Heart right ventricle (tissue), 16 donors: ENCODE data around the gene STEEP1. TPM values are rescaled to one million over a fixed set of nuclear protein-coding genes. Genes with fewer than 3 reads are reported as not detected.

ENCODE experiments used
- ATAC-seq, 8 donors: fragments of 200-7000 bp; cut with Tn5 transposase; one replicate each; pipeline ENCODE4 v1.9.1; 2020; ENCODE audit warnings: mild to moderate bottlenecking in 8 of 8, moderate library complexity in 8 of 8, moderate number of reproducible peaks in 1 of 8
- DNase-seq, 2 donors: peaks; one replicate each; pipeline ENCODE4 v3.0.0-alpha.2; 2020
- H3K27ac ChIP-seq, 10 donors: fragments of 200-600 bp; sonication (generic) in 2 of 10; one replicate each; pipeline versions ENCODE4 v1.5.0 to v1.8.0; 2020 to 2022; ENCODE audit warnings: mild to moderate bottlenecking in 3 of 10
- H3K27me3 ChIP-seq, 7 donors: fragments of 200-600 bp; one replicate each; pipeline ENCODE4 v1.8.0; 2021 to 2022; ENCODE audit warnings: mild to moderate bottlenecking in 2 of 7
- H3K36me3 ChIP-seq, 9 donors: fragments of 200-600 bp; sonication (generic) in 1 of 9; one replicate each; pipeline versions ENCODE4 v1.5.0 to v1.8.0; 2020 to 2022; ENCODE audit warnings: mild to moderate bottlenecking in 2 of 9
- H3K4me1 ChIP-seq, 9 donors: fragments of 200-600 bp; sonication (generic) in 1 of 9; one replicate each; pipeline versions ENCODE4 v1.5.0 to v1.8.0; 2020 to 2022; ENCODE audit warnings: mild to moderate bottlenecking in 4 of 9
- H3K4me3 ChIP-seq, 10 donors: fragments of 200-600 bp; sonication (generic) in 2 of 10; one replicate each; pipeline versions ENCODE4 v1.5.0 to v1.8.0; 2020 to 2022; ENCODE audit warnings: mild to moderate bottlenecking in 7 of 10, moderate library complexity in 2 of 10
- H3K9me3 ChIP-seq, 11 donors: fragments of 200-600 bp in 10 of 11; sonication (generic) in 2 of 11; one replicate each; pipeline versions ENCODE4 v1.5.0 to v1.8.0; 2013 to 2022; ENCODE audit warnings: mild to moderate bottlenecking in 2 of 11, control low read depth in 1 of 11, moderate library complexity in 1 of 11
- CTCF ChIP-seq, 9 donors: fragments of 200-600 bp; sonication (generic) in 2 of 9; IDR thresholded peaks; one replicate each; pipeline versions ENCODE4 v1.5.0 to v1.8.0; 2021 to 2022; ENCODE audit warnings: antibody characterized with exemption in 9 of 9, mild to moderate bottlenecking in 5 of 9, moderate library complexity in 1 of 9
- WGBS, 2 donors: extraction: QIAGEN DNeasy Blood & Tissue Kit; methylation state at CpG; one replicate each; pipeline ENCODE4 v1.1.7; 2013; ENCODE audit warnings: inconsistent platforms in 1 of 2; 5-methylcytosine and 5-hydroxymethylcytosine counted together
- intact Hi-C, 10 donors: fragments of 100-400 bp; cut with DNase I; formaldehyde crosslinking; loops; one replicate each; pipeline versions ENCODE4 v1.11.1 to v1.14.2; 2022
- polyA plus RNA-seq, 2 donors: library from polyadenylated mRNA; stranded (reverse); fragments of 200-250 nt; gene quantifications; one replicate each; pipeline ENCODE4 v1.2.3, GENCODE V29; 2013
- total RNA-seq, 10 donors: library from RNA; stranded (reverse); fragmentation: NEBNext Ultra II Directional in 3 of 10; extraction: Animal tissue kit (Norgen Biotek cat#: 25700) in 3 of 10; gene quantifications; one replicate each; pipeline versions ENCODE4 v1.2.1 to v1.2.4, GENCODE V29; 2021 to 2023
- donor health status: Arrhythmogenic right ventricular cardiomyopathy.
- donor health status: ischemic (EF 13 %, LVEDD 7.1; RV severe dilation, severe dysfunction).
- donor health status: healthy with polysubstance abuse.
- donor health status: DM: no; HTN: yes; CAD: no.
- donor health status: DM: no; HTN: no; CAD: no.
- donor health status: ischemic (EF 25% LVEDD 6.9; RV normal size, moderate dysfunction).
- donor health status: ischemic (EF 25% LVEDD 5.7; RV mildly dilated, moderate dysfunction).
- donor health status: healthy.
- donor health status: DM: yes; HTN: yes; CAD: no.
- donor health status: Ischemic cardiomyopathy.
- donor health status: ischemic (EF 35%, LVEDD 5.7; RV mildly dilated, moderate dysfunction).
- donor health status: nonischemic (EF 11% LVEDD 7.7; RV severe dilation, severe dysfunction).
- donor health status: DM: yes; HTN: yes; CAD: no.
- donor health status: PGD.
- donor health status: ischemic (EF 29% LVEDD 5.4; RV normal size, mild dysfunction).
- donor health status: nonischemic (EF 23%, LVEDD 6.1; RV moderate dilation, normal function).

STEEP1 gene
- total and polyA plus RNA-seq, 12 donors: 2.7 to 24.0 (median 18.6) TPM

GRCh38 chrX:119605464-119606279, 40.5 kb upstream of the STEEP1 start:
- H3K27ac ChIP-seq: peak overlapping the region; percentile 69 to 94 (median 91)
- no peak for TF ChIP-seq CTCF (IDR thresholded peaks at IDR 0.05)
- no peaks in the 10 kb centered on the region for H3K9me3 ChIP-seq
- H3K4me3 ChIP-seq: peak overlapping the region; percentile 60 to 84 (median 68)
- H3K4me1 ChIP-seq: peaks cover 0 to 8% (median 0%) of the 10 kb centered on the region in 9 donors
- peaks cover 0 to 7% (median 0%) of the 10 kb centered on the region in 9 donors for H3K36me3 ChIP-seq
- ATAC-seq: peak; percentile 56 to 82 (median 66)
- peak; percentile 25 to 27 for DNase-seq
- peaks cover 0 to 9% (median 0%) of the 10 kb centered on the region in 7 donors for H3K27me3 ChIP-seq
- WGBS, 2 donors: 0% methylated on average over 25 to 64 of the region's 68 CpGs
- intact Hi-C loops: loop anchor here in 1 of 10 donors (5.0 kb wide), 1 partner anchor 127 kb away; no protein-coding TSS in a partner anchor

- ATAC-seq (peak in 1 of 8 donors; percentile 5), DNase-seq (no peak)
- WGBS, 2 donors: 24 to 37% methylated on average over 16 to 17 of the region's 17 CpGs
- TF ChIP-seq CTCF (IDR thresholded peaks at IDR 0.05): no peak
- intact Hi-C loops: loop anchor here in 1 of 10 donors (5.0 kb wide), 1 partner anchor 127 kb away; no protein-coding TSS in a partner anchor
- peaks cover 0 to 8% (median 0%) of the 10 kb centered on the region in 9 donors for H3K4me1 ChIP-seq
- peaks cover 0 to 8% (median 0%) of the 10 kb centered on the region in 9 donors for H3K36me3 ChIP-seq
- H3K4me3 ChIP-seq: peak overlapping the region in 9 of 10 donors; percentile 60 to 84 (median 71)
- peaks cover 0 to 9% (median 0%) of the 10 kb centered on the region in 7 donors for H3K27me3 ChIP-seq
- no peaks in the 10 kb centered on the region for H3K9me3 ChIP-seq
- peak overlapping the region in 3 of 10 donors; percentile 92 to 94 (median 94) for H3K27ac ChIP-seq
Measured at GRCh38 chrX:119604766-119605463, 39.7 kb upstream of the STEEP1 start.

- Histone ChIP-seq H3K36me3 (peaks cover 0 to 8% (median 0%) of the 10 kb centered on the region in 9 donors), H3K4me3 (no peak overlapping the region), H3K27me3 (no peaks in the 10 kb centered on the region), H3K4me1 (peaks cover 0 to 8% (median 0%) of the 10 kb centered on the region in 9 donors), H3K9me3 (no peaks in the 10 kb centered on the region), H3K27ac (no peak overlapping the region)
- intact Hi-C loops: no loop called here
- DNase-seq (no peak), ATAC-seq (no peak)
- 82% methylated on average over 9 of the region's 9 CpGs for WGBS, 2 donors
- no peak for TF ChIP-seq CTCF (IDR thresholded peaks at IDR 0.05)
Measured at GRCh38 chrX:119602701-119603255, 37.6 kb upstream of the STEEP1 start.

GRCh38 chrX:119589810-119590209, 24.6 kb upstream of the STEEP1 start:
- 91 to 95% methylated on average over 5 of the region's 5 CpGs for WGBS, 2 donors
- no peaks in the 10 kb centered on the region for H3K9me3 ChIP-seq
- intact Hi-C loops: no loop called here
- ATAC-seq (no peak), DNase-seq (no peak)
- no peaks in the 10 kb centered on the region for H3K4me1 ChIP-seq
- no peaks in the 10 kb centered on the region for H3K27me3 ChIP-seq
- peaks cover 0 to 44% (median 13%) of the 10 kb centered on the region in 9 donors for H3K36me3 ChIP-seq
- no peak overlapping the region for H3K27ac ChIP-seq
- no peak for TF ChIP-seq CTCF (IDR thresholded peaks at IDR 0.05)
- H3K4me3 ChIP-seq: no peak overlapping the region
